ENCODE measurements around the gene CNTN2.

Gene CNTN2

DNA sequence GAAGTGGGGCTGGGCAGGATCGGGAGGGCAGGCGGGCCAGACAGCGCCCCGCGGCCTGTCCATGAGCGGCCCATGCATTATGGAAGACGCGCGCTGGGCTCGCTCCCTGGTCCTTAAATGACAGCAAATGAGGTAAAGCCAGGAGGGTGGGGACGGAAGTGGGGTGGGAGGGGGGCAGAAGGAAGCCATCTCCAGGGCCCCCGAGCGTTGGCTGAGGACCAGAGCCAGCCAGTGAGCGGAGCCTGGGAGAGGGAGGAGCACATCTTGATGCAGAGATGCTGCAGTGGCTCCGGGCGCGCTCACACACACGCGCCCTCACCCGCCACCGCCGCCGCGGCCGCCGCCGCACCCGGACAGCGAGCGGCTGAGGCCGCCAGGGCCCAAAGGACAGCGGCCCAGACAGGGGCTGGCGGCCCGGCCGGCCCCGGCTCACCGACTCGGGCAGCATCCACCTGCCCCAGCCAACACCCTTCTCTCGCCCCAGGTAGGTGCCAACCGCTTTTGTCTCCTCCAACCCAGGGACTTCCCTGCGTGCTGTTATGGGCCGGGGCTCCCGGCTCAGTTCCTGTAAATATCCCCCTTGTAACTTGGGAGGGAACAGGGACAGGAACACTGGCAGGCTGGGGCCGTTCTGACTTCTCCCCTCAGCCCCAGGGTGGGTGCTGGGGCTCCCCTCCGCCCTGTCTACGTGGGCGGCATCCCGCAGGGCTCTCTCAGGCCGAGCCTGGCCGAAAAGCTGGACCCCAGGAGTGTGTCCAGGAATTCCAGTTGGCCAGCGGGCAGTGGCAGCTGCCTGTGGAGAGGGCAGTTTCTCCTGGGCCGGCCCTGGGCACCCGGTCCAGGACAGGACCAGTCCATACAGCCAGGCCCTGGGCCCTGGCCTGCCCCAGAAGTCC lies at the start of gene CNTN2:
CNTN2 (plus strand) TSS at position 302 of the 896 bp plus-strand sequence. CDS start 9,974 bp downstream, outside the sequence.
- DNase-seq (ENCODE audit: low read depth, low spot score) = no peak

DNA sequence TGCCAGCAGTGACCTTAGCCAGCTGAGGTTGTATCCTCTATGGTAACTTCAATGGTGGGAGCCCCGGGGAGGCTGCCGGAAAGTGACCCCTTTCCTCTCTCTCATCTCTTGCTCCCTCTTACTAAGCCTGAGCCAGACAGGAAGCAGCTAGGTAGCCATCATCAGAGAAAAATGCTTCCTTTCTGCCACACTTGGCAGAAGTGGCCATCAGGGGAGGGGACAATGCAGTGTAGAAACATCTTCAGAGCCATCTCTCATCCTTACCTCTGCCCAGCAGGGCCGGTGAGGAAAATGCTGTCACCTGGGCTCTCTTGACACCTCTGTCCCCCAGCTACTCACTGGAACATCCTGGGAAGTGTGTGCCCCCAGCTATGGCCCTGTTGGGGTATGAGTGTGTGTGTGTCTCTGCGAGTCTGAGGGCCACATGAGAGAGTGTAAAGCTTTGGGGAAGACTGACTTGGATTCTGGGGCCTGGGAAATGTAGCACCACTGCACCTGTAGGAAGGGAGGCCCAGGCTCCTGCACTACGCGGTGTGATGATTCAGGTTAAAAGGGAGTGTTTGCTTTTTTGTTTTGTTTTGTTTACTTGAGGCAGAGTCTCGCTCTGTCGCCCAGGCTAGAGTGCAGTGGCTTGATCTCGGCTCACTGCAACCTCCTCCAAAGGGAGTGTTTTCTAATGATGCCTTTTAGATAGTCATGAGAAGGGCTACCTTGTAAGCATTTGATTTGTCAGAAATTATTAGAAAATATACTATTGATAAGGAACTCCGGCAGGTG lies 48.7 kb upstream of the CNTN2 start:
- no peak for DNase-seq (ENCODE audit: low read depth, low spot score)

- DNase-seq (ENCODE audit: low read depth, low spot score) = no peak
Measured at GRCh38 chr1:204996981-204997380, 46.0 kb upstream of the CNTN2 start.

GRCh38 chr1:204997591-204998355 lies 45.2 kb upstream of the CNTN2 start:
- DNase-seq (ENCODE audit: low read depth, low spot score) = no peak

- DNase-seq (ENCODE audit: low read depth, low spot score) = no peak
Measured at GRCh38 chr1:205001162-205001561, 41.9 kb upstream of the CNTN2 start.

DNA sequence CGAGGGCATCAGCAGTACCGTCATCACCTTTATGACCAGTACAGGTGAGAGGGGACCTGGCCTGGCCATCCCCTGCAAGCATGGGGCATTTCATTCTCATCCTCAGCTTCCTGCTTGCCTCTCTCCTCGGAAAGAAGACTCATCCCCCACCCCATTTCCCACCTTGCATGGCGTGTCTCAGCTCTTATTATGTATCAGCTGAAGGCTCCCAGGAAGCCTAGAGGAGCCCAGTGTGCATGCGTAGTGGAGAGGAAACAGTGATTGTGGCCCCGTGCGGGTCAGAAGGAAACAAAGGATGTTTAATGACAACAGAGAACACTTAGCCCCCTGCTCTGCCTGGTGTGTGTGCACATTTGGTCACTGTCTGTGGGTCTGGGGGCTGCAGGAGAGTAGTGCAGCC lies 40.3 kb upstream of the CNTN2 start:
- DNase-seq (ENCODE audit: low read depth, low spot score) = no peak

GRCh38 chr1:205003358-205004131 lies 39.5 kb upstream of the CNTN2 start:
- no peak for DNase-seq (ENCODE audit: low read depth, low spot score)

- no peak for DNase-seq (ENCODE audit: low read depth, low spot score)
Measured at GRCh38 chr1:205004351-205004750, 38.7 kb upstream of the CNTN2 start.

- no peak for DNase-seq (ENCODE audit: low read depth, low spot score)
Measured at GRCh38 chr1:205008896-205009295, 34.1 kb upstream of the CNTN2 start.

DNA sequence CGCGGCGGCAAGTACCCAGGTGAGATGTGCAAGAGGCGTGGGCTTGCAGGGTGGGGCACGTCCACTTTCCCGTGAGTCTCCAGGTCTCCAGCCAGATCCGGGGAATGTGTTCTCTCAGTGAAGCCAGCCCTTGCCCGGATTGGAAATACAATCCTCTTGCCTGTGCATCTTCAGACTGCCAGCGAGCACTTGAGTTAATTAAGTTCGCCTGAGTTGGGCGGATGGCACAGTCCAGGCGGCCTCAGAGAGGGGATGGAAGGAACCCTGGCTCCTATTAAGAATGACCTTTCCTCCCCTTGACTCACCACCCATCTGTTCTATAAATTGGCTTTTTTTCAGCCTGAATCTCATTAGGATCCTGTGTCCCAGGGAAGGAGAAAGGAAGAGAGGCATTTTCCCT lies 33.3 kb upstream of the CNTN2 start:
- no peak for DNase-seq (ENCODE audit: low read depth, low spot score)

DNA sequence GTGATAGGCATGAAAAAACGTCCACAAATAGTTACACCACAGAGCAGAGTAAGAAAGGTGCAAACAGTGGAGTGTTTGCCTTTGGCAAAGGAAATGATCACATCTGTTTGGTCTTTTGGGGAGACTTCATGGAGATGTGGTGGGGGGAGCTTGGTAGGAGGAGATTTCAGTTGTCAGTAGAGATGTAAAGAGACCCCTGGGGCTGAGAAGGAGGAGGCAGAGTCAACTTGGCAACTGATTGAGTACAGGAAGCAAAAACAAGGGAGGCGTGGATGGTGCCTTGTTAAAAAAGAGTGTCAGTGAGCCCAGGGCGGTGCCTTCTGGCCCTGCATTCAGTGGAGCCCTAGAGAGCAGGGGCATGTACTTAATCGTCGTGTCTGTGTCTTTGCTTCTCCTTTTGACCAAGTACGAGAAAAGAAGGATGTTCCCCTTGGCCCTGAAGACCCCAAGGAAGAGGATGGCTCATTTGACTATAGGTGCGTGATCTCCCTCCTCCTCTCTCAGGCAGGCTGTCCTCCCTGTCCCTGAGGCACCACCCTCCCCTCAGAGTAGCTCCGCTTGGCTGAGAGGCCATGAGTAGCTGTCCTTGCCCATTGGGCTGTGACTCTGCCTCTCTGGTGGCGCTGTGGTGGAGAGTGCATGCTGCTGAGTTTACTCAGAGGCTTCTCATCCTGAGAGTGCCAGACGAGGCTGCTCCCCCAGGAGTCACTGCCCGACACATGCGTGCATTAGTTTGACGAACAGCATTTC lies 30.4 kb upstream of the CNTN2 start:
- no peak for DNase-seq (ENCODE audit: low read depth, low spot score)

GRCh38 chr1:205013683-205014367 lies 29.2 kb upstream of the CNTN2 start:
- DNase-seq (ENCODE audit: low read depth, low spot score) = no peak

GRCh38 chr1:205014783-205015182 lies 28.2 kb upstream of the CNTN2 start:
- no peak for DNase-seq (ENCODE audit: low read depth, low spot score)

DNA sequence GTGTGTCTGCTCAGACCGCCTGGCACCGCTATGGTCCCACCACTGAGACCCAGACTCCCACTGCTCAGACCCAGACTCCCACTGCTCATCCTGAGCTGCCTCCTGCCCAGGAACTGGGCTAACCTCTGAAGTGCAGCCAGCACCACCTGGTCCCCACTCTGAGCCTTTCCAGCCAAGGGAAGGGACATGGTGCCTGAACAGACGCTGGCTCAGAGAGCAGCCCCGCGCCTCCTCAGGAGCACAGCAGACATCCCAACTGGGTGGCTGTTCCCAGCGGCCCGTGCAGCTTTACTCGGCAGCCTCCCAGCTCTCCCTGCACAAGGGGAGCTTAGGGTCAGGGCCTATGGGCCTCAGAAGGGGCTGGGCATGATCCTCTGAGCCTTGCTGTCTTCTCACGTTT lies 27.8 kb upstream of the CNTN2 start:
- no peak for DNase-seq (ENCODE audit: low read depth, low spot score)

DNA sequence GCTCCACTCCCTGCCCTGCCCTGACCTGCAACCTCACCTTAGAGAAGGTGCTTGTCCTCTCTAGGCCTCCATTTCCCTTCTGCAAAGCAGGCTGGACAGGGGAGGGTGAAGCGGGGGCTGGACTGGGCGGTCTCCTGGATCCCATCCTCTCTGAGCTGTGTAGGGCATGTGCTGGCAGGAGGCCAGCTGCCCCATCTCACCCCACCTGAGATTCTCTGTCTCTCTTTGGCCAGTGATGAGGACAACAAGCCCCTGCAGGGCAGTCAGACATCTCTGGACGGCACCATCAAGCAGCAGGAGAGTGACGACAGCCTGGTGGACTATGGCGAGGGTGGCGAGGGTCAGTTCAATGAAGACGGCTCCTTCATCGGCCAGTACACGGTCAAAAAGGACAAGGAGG lies 26.9 kb upstream of the CNTN2 start:
- no peak for DNase-seq (ENCODE audit: low read depth, low spot score)

DNA sequence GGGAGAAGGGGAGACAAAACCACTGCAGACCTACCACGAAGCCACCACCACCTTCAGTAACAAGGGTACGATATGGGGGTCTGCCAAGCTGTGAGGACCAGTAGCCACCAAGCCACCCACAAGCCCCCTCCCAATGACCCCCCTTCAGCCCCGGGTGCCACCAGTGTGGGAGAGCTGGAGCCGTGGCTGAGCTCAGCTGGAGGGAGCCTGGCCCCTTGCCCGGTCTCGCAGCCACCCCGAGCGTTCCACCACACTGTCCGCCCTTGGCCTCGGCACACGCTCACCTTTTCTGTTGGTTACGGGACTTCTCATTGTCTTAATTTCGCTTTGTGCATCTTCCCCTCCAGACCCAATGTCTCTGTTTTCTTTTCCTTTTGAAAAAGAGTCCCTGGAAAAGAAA lies 26.4 kb upstream of the CNTN2 start:
- no peak for DNase-seq (ENCODE audit: low read depth, low spot score)

DNA sequence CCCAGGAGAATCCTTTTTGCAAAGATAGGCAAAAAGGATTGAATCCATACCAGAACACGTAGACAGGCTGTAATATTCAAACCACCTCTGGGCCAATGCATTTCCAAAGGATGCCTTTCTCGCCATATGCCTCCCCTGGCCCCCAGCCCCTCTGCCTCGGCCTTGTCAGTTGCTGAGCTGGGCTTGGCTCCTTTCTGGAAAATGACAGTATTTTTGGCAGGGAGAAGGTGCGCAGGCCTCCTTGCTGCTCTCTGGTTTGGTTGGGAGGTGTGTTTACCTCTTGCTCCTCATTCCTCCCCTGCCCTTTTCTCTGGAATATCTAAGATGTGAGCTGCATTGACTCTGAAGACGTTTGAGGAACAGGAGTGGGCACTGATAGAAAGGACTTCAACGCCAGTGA lies 26.0 kb upstream of the CNTN2 start:
- no peak for DNase-seq (ENCODE audit: low read depth, low spot score)

- DNase-seq (ENCODE audit: low read depth, low spot score) = no peak
Measured at GRCh38 chr1:205017766-205018165, 25.2 kb upstream of the CNTN2 start.

- no peak for DNase-seq (ENCODE audit: low read depth, low spot score)
Measured at GRCh38 chr1:205018381-205018780, 24.6 kb upstream of the CNTN2 start.

GRCh38 chr1:205020466-205020865 lies 22.5 kb upstream of the CNTN2 start:
- DNase-seq (ENCODE audit: low read depth, low spot score) = no peak
